Panc1 (cell line): Measurements from ENCODE around the gene VSIG2. TPM values are rescaled to one million over a fixed set of nuclear protein-coding genes. Genes with fewer than 3 reads are reported as not detected.

Experiments used
- ATAC-seq: fragments of 200-7000 bp; cut with Tn5 transposase; 2 replicates; pipeline ENCODE4 v1.9.1; 2020; ENCODE audit warnings: mild to moderate bottlenecking, moderate library complexity
- BruUV-seq: library from RNA; stranded (reverse); fragments of 400-500 nt; replicated peaks from 2 replicates; lab custom pipeline; 2021; lab: Mats Ljungman, UMichigan
- CTCF ChIA-PET: fragments of 300-600 bp; sonication (Branson Sonifier 250); formaldehyde crosslinking; loops from one replicate; lab custom pipeline; 2022; ENCODE audit warnings: antibody characterized with exemption; lab: Charles Lee
- POLR2A ChIA-PET: fragments of 300-600 bp; sonication (Branson Sonifier 250); formaldehyde crosslinking; loops from one replicate; lab custom pipeline; 2022; ENCODE audit warnings: antibody characterized with exemption; lab: Charles Lee
- DNase-seq: peaks from one replicate; pipeline ENCODE4 v3.0.0-alpha.2; 2010; ENCODE audit warnings: low read depth, low spot score
- H3K27ac ChIP-seq: 2 replicates; pipeline ENCODE4 v1.5.1; 2011; ENCODE audit warnings: mild to moderate bottlenecking, low read length, inconsistent platforms
- H3K27me3 ChIP-seq: fragments of 200-500 bp; sonication (Bioruptor generic); 2 replicates; pipeline ENCODE4 v1.6.0; 2014; ENCODE audit warnings: low read length, inconsistent platforms; ENCODE audit not compliant: control insufficient read depth, insufficient read depth
- H3K36me3 ChIP-seq: fragments of 200-500 bp; sonication (Bioruptor generic); 2 replicates; pipeline ENCODE4 v1.5.1; 2014; ENCODE audit warnings: inconsistent platforms, mild to moderate bottlenecking, low read length, moderate library complexity; ENCODE audit not compliant: control insufficient read depth, insufficient read depth
- H3K4me1 ChIP-seq: 2 replicates; pipeline ENCODE4 v1.5.1; 2011; ENCODE audit warnings: inconsistent platforms, mild to moderate bottlenecking, low read length, moderate library complexity; ENCODE audit not compliant: control insufficient read depth, insufficient read depth
- H3K4me3 ChIP-seq, 2 experiments: 2 replicates each; pipeline ENCODE4 v1.5.1; 2011 to 2012; ENCODE audit warnings: low read depth in 2 of 2, low read length in 2 of 2, mild to moderate bottlenecking in 2 of 2, inconsistent platforms in 1 of 2, moderate library complexity in 1 of 2
- H3K9me3 ChIP-seq: fragments of 200-500 bp; sonication (Bioruptor generic); 2 replicates; pipeline ENCODE4 v1.5.1; 2014; ENCODE audit warnings: low read depth, mild to moderate bottlenecking, inconsistent platforms, low read length, moderate library complexity; ENCODE audit not compliant: control insufficient read depth, insufficient read depth
- CTCF ChIP-seq: fragments of 450-650 bp; IDR thresholded peaks from 2 replicates; pipeline ENCODE4 v1.5.1; 2017; ENCODE audit warnings: mild to moderate bottlenecking
- POLR2AphosphoS5 ChIP-seq: IDR thresholded peaks from 2 replicates; pipeline ENCODE4 v1.6.1; 2012; ENCODE audit warnings: mild to moderate bottlenecking, low read depth, low read length, moderate library complexity
- REST ChIP-seq, 2 experiments: IDR thresholded peaks; 2 replicates each; pipeline ENCODE4 v1.6.1; 2011 to 2012; ENCODE audit warnings: low read depth in 2 of 2, control low read depth in 1 of 2, low read length in 1 of 2, mild to moderate bottlenecking in 1 of 2, moderate library complexity in 1 of 2; ENCODE audit not compliant: insufficient read depth in 1 of 2
- SIN3A ChIP-seq: IDR thresholded peaks from 2 replicates; pipeline ENCODE4 v1.6.1; 2012; ENCODE audit warnings: low read depth, mild to moderate bottlenecking, low read length, moderate library complexity, borderline replicate concordance; ENCODE audit not compliant: insufficient read depth
- TCF7L2 ChIP-seq: IDR thresholded peaks from 2 replicates; pipeline ENCODE4 v1.6.1; 2011; ENCODE audit warnings: mild to moderate bottlenecking, low read depth, low read length, inconsistent platforms
- in situ Hi-C: cut with HindIII; loops from 2 replicates; pipeline ENCODE4 v1.10.0; 2016; ENCODE audit warnings: low sequenced_read_pairs, low pct_unique_long_range_greater_than_20kb
- intact Hi-C: fragments of 100-400 bp; cut with micrococcal nuclease; formaldehyde crosslinking; loops from one replicate; pipeline ENCODE4 v1.10.0; 2022; ENCODE audit not compliant: unreplicated experiment
- total RNA-seq: library from RNA; stranded (reverse); gene quantifications from one replicate; pipeline ENCODE4 v1.2.1, GENCODE V29; 2021; ENCODE audit not compliant: unreplicated experiment

VSIG2 gene
- total RNA-seq, 1 experiment from 2014 or later: not detected

- no peak overlapping the region for H3K27ac ChIP-seq
- intact Hi-C loops: no loop called here
- no peak for TF ChIP-seq CTCF
- TF ChIP-seq SIN3A: no peak
- TF ChIP-seq POLR2AphosphoS5: no peak
- no peak for TF ChIP-seq REST (IDR thresholded peaks at IDR 0.05; ENCODE audit: insufficient read depth in 1 of 2, low read depth in 2 of 2, low read length in 1 of 2)
- TF ChIP-seq TCF7L2: no peak
- H3K9me3 ChIP-seq: no peaks in the 10 kb centered on the region
- DNase-seq (no peak), ATAC-seq (no peak)
- BruUV-seq: no TSS peak
- H3K27me3 ChIP-seq: peaks cover 5% of the 10 kb centered on the region; the same call in 1 of the 2 replicates
- no peaks in the 10 kb centered on the region for H3K36me3 ChIP-seq
- H3K4me1 ChIP-seq: no peaks in the 10 kb centered on the region
- POLR2A ChIA-PET: no interaction called here
- CTCF ChIA-PET: no interaction called here
- H3K4me3 ChIP-seq: no peak overlapping the region
- in situ Hi-C loops: no loop called here
Measured at GRCh38 chr11:124699547-124699946, 52.5 kb downstream of the VSIG2 start.

Other genes starting within 250 kb of the VSIG2 start
- gene OR8B12, start 208.6 kb downstream of the VSIG2 start, total RNA-seq: not detected
- not detected for gene OR8A1, start 182.3 kb downstream of the VSIG2 start, total RNA-seq
- gene PANX3, start 140.8 kb downstream of the VSIG2 start, total RNA-seq: not detected
- 35.0 TPM for gene TBRG1, start 129.4 kb downstream of the VSIG2 start, total RNA-seq
- 14.9 TPM for gene SIAE, start 78.5 kb downstream of the VSIG2 start, total RNA-seq
- gene SPA17, start 78.4 kb downstream of the VSIG2 start, total RNA-seq: 10.1 TPM
- gene NRGN, start 12.3 kb downstream of the VSIG2 start, total RNA-seq: 5.7 TPM
- 1.6 TPM for gene ESAM, start 10.0 kb upstream of the VSIG2 start, total RNA-seq
- 20.5 TPM for gene MSANTD2, start 48.2 kb upstream of the VSIG2 start, total RNA-seq
- 12.0 TPM for gene ROBO3, start 113.2 kb upstream of the VSIG2 start, total RNA-seq
- gene ROBO4, start 145.6 kb upstream of the VSIG2 start, total RNA-seq: 0.26 TPM
- gene HEPN1, start 167.0 kb upstream of the VSIG2 start, total RNA-seq: not detected
- not detected for gene HEPACAM, start 183.8 kb upstream of the VSIG2 start, total RNA-seq
- gene CCDC15, start 201.9 kb upstream of the VSIG2 start, total RNA-seq: 2.8 TPM